K562 (cell line): ENCODE data around the gene SOS1. TPM values are rescaled to one million over a fixed set of nuclear protein-coding genes. Genes with fewer than 3 reads are reported as not detected.

Experiments used
- ATAC-seq: fragments of 200-7000 bp; cut with Tn5 transposase; 3 replicates; pipeline ENCODE4 v1.9.1; 2020; ENCODE audit warnings: moderate library complexity
- BruUV-seq: library from RNA; stranded (reverse); fragments of 400-500 nt; replicated peaks from 2 replicates; lab custom pipeline; 2021; lab: Mats Ljungman, UMichigan
- CTCF ChIA-PET: fragments of 300-600 bp; formaldehyde crosslinking; extraction: SDS; loops from one replicate; lab custom pipeline; 2021; ENCODE audit warnings: low intra/inter-chr PET ratio; lab: Yijun Ruan, JAX
- POLR2A ChIA-PET: fragments of 300-600, 350-650 bp; sonication (Branson Sonifier 250); formaldehyde crosslinking; extraction: SDS; loops from one replicate; lab custom pipeline; 2021; ENCODE audit warnings: antibody characterized with exemption, inconsistent platforms; lab: Yijun Ruan, JAX
- DNase-seq, 4 experiments: peaks; one replicate each; pipeline versions ENCODE4 v3.0.0 to v3.0.0-alpha.2; 2011 to 2018; ENCODE audit warnings: low spot score in 3 of 4, mixed read lengths in 3 of 4; ENCODE audit errors: extremely low read depth in 1 of 4
- FAIRE-seq: peaks from 2 replicates; lab custom pipeline; 2011; peaks lifted over from hg19 to GRCh38; lab: Jason Lieb, UNC
- H2AFZ ChIP-seq: 2 replicates; pipeline ENCODE4 v1.6.0; 2011; ENCODE audit warnings: low read depth, low read length, control low read depth, inconsistent platforms
- H3K27ac ChIP-seq: fragments of 200-600 bp; 3 replicates; pipeline ENCODE4 v1.8.0; 2011; ENCODE audit warnings: low read depth, mild to moderate bottlenecking, control low read depth, inconsistent platforms, low read length, moderate library complexity, mixed read lengths; ENCODE audit errors: extremely low read depth
- H3K27me3 ChIP-seq, 2 experiments: fragments of 300-600 bp in 1 of 2; 2 replicates in 1 of 2; 3 replicates in 1 of 2; pipeline versions ENCODE4 v1.6.0 to v1.8.0; 2011; ENCODE audit warnings: inconsistent platforms in 2 of 2, low read length in 2 of 2, mild to moderate bottlenecking in 1 of 2, mixed read lengths in 1 of 2, moderate library complexity in 1 of 2; ENCODE audit not compliant: control insufficient read depth in 2 of 2, insufficient read depth in 2 of 2
- H3K36me3 ChIP-seq: fragments of 300-600 bp; 3 replicates; pipeline ENCODE4 v1.8.0; 2011; ENCODE audit warnings: mild to moderate bottlenecking, low read length, inconsistent platforms; ENCODE audit not compliant: control insufficient read depth, insufficient read depth
- H3K4me1 ChIP-seq, 2 experiments: fragments of 200-600 bp in 1 of 2; replicated peaks in 1 of 2; 2 replicates in 1 of 2; 3 replicates in 1 of 2; pipeline versions ENCODE4 v1.5.1 to v1.8.0; 2011; ENCODE audit warnings: inconsistent platforms in 2 of 2, low read length in 2 of 2, mild to moderate bottlenecking in 1 of 2, mixed read lengths in 1 of 2, moderate library complexity in 1 of 2; ENCODE audit not compliant: control insufficient read depth in 2 of 2, insufficient read depth in 2 of 2
- H3K4me2 ChIP-seq: 2 replicates; pipeline ENCODE4 v1.6.1; 2011; ENCODE audit warnings: low read length, control low read depth, inconsistent platforms, mixed read lengths; ENCODE audit not compliant: insufficient read depth
- H3K4me3 ChIP-seq: fragments of 200-600 bp; sonication (generic), shearing (Covaris generic); 2 replicates; pipeline ENCODE4 v1.5.1; 2016; ENCODE audit warnings: control low read depth, inconsistent platforms
- H3K79me2 ChIP-seq: fragments of 200-600 bp; 3 replicates; pipeline ENCODE4 v1.8.0; 2011; ENCODE audit warnings: low read length, inconsistent platforms; ENCODE audit not compliant: control insufficient read depth, insufficient read depth
- H3K9ac ChIP-seq, 2 experiments: 2 replicates each; pipeline versions ENCODE4 v1.6.0 to v1.6.1; 2011; ENCODE audit warnings: low read depth in 2 of 2, low read length in 2 of 2, control low read depth in 1 of 2, inconsistent platforms in 1 of 2, mild to moderate bottlenecking in 1 of 2, mixed read lengths in 1 of 2; ENCODE audit not compliant: insufficient read depth in 1 of 2
- H3K9me1 ChIP-seq: one replicate; pipeline ENCODE4 v1.6.0; 2011; ENCODE audit warnings: inconsistent platforms, mild to moderate bottlenecking, low read length, moderate library complexity; ENCODE audit not compliant: control insufficient read depth, insufficient read depth
- H3K9me3 ChIP-seq: replicated peaks from 2 replicates; pipeline ENCODE4 v1.5.1; 2011; ENCODE audit warnings: low read depth, low read length, inconsistent platforms; ENCODE audit not compliant: control insufficient read depth, insufficient read depth
- H4K20me1 ChIP-seq: replicated peaks from 2 replicates; pipeline ENCODE4 v1.6.1; 2011; ENCODE audit warnings: low read length, inconsistent platforms, mixed read lengths; ENCODE audit not compliant: control insufficient read depth, insufficient read depth
- ARID2 ChIP-seq: fragments of 450-650 bp; IDR thresholded peaks from 2 replicates; pipeline ENCODE4 v1.6.1; 2017; ENCODE audit warnings: antibody characterized with exemption, mild to moderate bottlenecking
- CC2D1A ChIP-seq: fragments of 450-650 bp; IDR thresholded peaks from 2 replicates; pipeline ENCODE4 v1.6.1; 2017; ENCODE audit warnings: mild to moderate bottlenecking
- E2F3 ChIP-seq: fragments of 250-450 bp; sonication (Bioruptor Pico); IDR thresholded peaks from 2 replicates; pipeline ENCODE4 v1.4.0; 2020; ENCODE audit warnings: mild to moderate bottlenecking
- GTF2F1 ChIP-seq: IDR thresholded peaks from 2 replicates; pipeline ENCODE4 v1.6.1; 2011; ENCODE audit warnings: low read depth, low read length, improper control_type of control experiment
- NFXL1 ChIP-seq: fragments of 450-650 bp; formaldehyde crosslinking; IDR thresholded peaks from 2 replicates; pipeline ENCODE4 v1.4.0; 2021; ENCODE audit warnings: mild to moderate bottlenecking
- NR2C1 ChIP-seq, 2 experiments: fragments of 450-650 bp; IDR thresholded peaks; 2 replicates each; pipeline ENCODE4 v1.6.1; 2017; ENCODE audit warnings: mild to moderate bottlenecking in 2 of 2, antibody characterized with exemption in 1 of 2, inconsistent platforms in 1 of 2, missing compliant biosample characterization in 1 of 2, missing genetic modification characterization in 1 of 2
- RUNX1 ChIP-seq: sonication (generic); IDR thresholded peaks from 2 replicates; pipeline ENCODE4 v1.6.1; 2016; ENCODE audit warnings: antibody characterized with exemption, low read depth
- U2AF2 ChIP-seq: fragments of 200-400 bp; formaldehyde crosslinking; optimal IDR thresholded peaks from 2 replicates; pipeline ENCODE3; 2017; ENCODE audit warnings: low read depth, mild to moderate bottlenecking, low read length
- XRCC5 ChIP-seq: fragments of 200-400 bp; formaldehyde crosslinking; IDR thresholded peaks from 2 replicates; pipeline ENCODE4 v1.6.1; 2017; ENCODE audit warnings: low read depth, mild to moderate bottlenecking, low read length
- WGBS: fragments of 100-300 bp; shearing (Covaris generic); methylation state at CpG from one replicate; pipeline ENCODE4 v1.1.6; 2016; ENCODE audit warnings: low coverage, mixed read lengths; ENCODE audit not compliant: insufficient coverage; ENCODE audit errors: missing lambda C conversion rate; 5-methylcytosine and 5-hydroxymethylcytosine counted together
- in situ Hi-C: fragments of 300-500 bp; cut with MboI; formaldehyde crosslinking; loops from 4 replicates; pipeline ENCODE4 v1.15.0; 2018; ENCODE audit warnings: inconsistent platforms, mixed read lengths
- intact Hi-C: fragments of 100-400 bp; cut with micrococcal nuclease; formaldehyde crosslinking; loops from 2 replicates; pipeline ENCODE4 v1.14.2; 2022
- polyA plus RNA-seq, 8 experiments: library from polyadenylated mRNA; depleted of rRNA in 4 of 8; stranded (reverse) in 5 of 8; unstranded in 3 of 8; fragments of >200 nt; fragmentation: Nextera tagmentation in 2 of 8; fragmentation: Illumina TruSeq in 1 of 8; extraction: Ambion mirVana in 2 of 8; extraction: Trizol in 1 of 8; gene quantifications; 2 replicates each; pipeline versions ENCODE4 v1.2.1 to v1.2.3, GENCODE V29; 2011 to 2014; ENCODE audit warnings: inconsistent platforms in 1 of 8, missing spikeins in 1 of 8
- total RNA-seq, 7 experiments: library from RNA; depleted of rRNA in 6 of 7; stranded (reverse); fragments of >200 nt in 6 of 7; fragmentation: Illumina TruSeq in 2 of 7; extraction: Trizol in 2 of 7; gene quantifications; 2 replicates each; pipeline versions ENCODE4 v1.2.1 to v1.2.3, GENCODE V29; 2011 to 2021; ENCODE audit warnings: low replicate concordance in 1 of 7
- TF ChIP-seq, protein P1 (sequence below): fragments of 450-650 bp; formaldehyde crosslinking; IDR thresholded peaks from 2 replicates; pipeline ENCODE4 v1.4.0; 2020; ENCODE audit warnings: mild to moderate bottlenecking, mixed read lengths
- TF ChIP-seq, protein P2 (sequence below), 2 experiments: fragments of 450-650 bp; IDR thresholded peaks; 2 replicates each; pipeline ENCODE4 v1.6.1; 2016
- TF ChIP-seq, protein P3 (sequence below): sonication (generic); formaldehyde crosslinking; IDR thresholded peaks from 2 replicates; pipeline ENCODE4 v1.8.0; 2023; ENCODE audit warnings: mild to moderate bottlenecking, missing genetic modification reagents
- TF ChIP-seq, protein P4 (sequence below): fragments of 450-650 bp; IDR thresholded peaks from 2 replicates; pipeline ENCODE4 v1.6.1; 2018; ENCODE audit not compliant: partially characterized antibody

The SOS1 gene
- total and polyA plus RNA-seq, 9 of the 15 experiments (the other 6 are each of a cell fraction or from before 2014, with no cell fraction given) = 2.5 to 27.1 (median 16.3) TPM

DNA sequence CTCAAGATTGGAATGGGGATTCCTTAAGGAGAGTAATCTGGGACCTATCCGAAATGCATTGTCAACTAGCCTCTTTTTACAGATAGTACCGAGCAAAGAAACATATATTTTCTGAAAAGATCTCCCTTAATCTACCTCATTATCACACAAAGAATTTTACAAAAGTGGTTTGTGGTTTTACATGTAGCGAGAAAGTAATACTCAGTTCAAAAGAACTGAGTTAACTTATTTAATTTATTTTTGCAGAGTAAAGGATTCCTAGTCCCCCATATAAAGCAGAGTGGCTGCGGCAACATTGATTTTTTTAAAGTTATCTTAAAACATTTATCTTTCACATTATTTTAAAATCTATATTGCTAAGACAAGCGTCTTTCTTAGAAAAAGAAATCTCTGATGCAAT, 15.9 kb upstream of the SOS1 start:
- no peak for ATAC-seq
- no peak for FAIRE-seq
- POLR2A ChIA-PET = interaction anchor here (0.8 to 1.2 kb wide), 3 partner anchors 12 to 18 kb away, joined by 3 to 5 read pairs (median 3); no protein-coding TSS in a partner anchor
- TF ChIP-seq XRCC5 (no peak), E2F3 (CRISPR knock-in tag) (no peak), GTF2F1 (no peak), CC2D1A (no peak), NFXL1 (CRISPR knock-in tag) (no peak), NR2C1 (IDR thresholded peaks at IDR 0.05) (no peak), NR2C1 (tag; IDR thresholded peaks at IDR 0.05) (no peak), RUNX1 (no peak), U2AF2 (no peak), ARID2 (no peak)
- TF ChIP-seq, protein P1, sequence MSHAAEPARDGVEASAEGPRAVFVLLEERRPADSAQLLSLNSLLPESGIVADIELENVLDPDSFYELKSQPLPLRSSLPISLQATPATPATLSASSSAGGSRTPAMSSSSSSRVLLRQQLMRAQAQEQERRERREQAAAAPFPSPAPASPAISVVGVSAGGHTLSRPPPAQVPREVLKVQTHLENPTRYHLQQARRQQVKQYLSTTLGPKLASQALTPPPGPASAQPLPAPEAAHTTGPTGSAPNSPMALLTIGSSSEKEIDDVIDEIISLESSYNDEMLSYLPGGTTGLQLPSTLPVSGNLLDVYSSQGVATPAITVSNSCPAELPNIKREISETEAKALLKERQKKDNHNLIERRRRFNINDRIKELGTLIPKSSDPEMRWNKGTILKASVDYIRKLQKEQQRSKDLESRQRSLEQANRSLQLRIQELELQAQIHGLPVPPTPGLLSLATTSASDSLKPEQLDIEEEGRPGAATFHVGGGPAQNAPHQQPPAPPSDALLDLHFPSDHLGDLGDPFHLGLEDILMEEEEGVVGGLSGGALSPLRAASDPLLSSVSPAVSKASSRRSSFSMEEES (CRISPR knock-in tag) = no peak
- TF ChIP-seq, protein P2, sequence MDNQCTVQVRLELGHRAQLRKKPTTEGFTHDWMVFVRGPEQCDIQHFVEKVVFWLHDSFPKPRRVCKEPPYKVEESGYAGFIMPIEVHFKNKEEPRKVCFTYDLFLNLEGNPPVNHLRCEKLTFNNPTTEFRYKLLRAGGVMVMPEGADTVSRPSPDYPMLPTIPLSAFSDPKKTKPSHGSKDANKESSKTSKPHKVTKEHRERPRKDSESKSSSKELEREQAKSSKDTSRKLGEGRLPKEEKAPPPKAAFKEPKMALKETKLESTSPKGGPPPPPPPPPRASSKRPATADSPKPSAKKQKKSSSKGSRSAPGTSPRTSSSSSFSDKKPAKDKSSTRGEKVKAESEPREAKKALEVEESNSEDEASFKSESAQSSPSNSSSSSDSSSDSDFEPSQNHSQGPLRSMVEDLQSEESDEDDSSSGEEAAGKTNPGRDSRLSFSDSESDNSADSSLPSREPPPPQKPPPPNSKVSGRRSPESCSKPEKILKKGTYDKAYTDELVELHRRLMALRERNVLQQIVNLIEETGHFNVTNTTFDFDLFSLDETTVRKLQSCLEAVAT (IDR thresholded peaks at IDR 0.05) = no peak
- TF ChIP-seq, protein P3, sequence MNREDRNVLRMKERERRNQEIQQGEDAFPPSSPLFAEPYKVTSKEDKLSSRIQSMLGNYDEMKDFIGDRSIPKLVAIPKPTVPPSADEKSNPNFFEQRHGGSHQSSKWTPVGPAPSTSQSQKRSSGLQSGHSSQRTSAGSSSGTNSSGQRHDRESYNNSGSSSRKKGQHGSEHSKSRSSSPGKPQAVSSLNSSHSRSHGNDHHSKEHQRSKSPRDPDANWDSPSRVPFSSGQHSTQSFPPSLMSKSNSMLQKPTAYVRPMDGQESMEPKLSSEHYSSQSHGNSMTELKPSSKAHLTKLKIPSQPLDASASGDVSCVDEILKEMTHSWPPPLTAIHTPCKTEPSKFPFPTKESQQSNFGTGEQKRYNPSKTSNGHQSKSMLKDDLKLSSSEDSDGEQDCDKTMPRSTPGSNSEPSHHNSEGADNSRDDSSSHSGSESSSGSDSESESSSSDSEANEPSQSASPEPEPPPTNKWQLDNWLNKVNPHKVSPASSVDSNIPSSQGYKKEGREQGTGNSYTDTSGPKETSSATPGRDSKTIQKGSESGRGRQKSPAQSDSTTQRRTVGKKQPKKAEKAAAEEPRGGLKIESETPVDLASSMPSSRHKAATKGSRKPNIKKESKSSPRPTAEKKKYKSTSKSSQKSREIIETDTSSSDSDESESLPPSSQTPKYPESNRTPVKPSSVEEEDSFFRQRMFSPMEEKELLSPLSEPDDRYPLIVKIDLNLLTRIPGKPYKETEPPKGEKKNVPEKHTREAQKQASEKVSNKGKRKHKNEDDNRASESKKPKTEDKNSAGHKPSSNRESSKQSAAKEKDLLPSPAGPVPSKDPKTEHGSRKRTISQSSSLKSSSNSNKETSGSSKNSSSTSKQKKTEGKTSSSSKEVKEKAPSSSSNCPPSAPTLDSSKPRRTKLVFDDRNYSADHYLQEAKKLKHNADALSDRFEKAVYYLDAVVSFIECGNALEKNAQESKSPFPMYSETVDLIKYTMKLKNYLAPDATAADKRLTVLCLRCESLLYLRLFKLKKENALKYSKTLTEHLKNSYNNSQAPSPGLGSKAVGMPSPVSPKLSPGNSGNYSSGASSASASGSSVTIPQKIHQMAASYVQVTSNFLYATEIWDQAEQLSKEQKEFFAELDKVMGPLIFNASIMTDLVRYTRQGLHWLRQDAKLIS (CRISPR knock-in tag) = no peak
- TF ChIP-seq, protein P4, sequence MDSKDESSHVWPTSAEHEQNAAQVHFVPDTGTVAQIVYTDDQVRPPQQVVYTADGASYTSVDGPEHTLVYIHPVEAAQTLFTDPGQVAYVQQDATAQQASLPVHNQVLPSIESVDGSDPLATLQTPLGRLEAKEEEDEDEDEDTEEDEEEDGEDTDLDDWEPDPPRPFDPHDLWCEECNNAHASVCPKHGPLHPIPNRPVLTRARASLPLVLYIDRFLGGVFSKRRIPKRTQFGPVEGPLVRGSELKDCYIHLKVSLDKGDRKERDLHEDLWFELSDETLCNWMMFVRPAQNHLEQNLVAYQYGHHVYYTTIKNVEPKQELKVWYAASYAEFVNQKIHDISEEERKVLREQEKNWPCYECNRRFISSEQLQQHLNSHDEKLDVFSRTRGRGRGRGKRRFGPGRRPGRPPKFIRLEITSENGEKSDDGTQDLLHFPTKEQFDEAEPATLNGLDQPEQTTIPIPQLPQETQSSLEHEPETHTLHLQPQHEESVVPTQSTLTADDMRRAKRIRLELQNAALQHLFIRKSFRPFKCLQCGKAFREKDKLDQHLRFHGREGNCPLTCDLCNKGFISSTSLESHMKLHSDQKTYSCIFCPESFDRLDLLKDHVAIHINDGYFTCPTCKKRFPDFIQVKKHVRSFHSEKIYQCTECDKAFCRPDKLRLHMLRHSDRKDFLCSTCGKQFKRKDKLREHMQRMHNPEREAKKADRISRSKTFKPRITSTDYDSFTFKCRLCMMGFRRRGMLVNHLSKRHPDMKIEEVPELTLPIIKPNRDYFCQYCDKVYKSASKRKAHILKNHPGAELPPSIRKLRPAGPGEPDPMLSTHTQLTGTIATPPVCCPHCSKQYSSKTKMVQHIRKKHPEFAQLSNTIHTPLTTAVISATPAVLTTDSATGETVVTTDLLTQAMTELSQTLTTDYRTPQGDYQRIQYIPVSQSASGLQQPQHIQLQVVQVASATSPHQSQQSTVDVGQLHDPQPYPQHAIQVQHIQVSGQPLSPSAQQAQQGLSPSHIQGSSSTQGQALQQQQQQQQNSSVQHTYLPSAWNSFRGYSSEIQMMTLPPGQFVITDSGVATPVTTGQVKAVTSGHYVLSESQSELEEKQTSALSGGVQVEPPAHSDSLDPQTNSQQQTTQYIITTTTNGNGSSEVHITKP = no peak

More for the DNA sequence above, 15.9 kb upstream of the SOS1 start:
- H3K4me3 ChIP-seq = no peak overlapping the region
- peaks cover 5 to 20% of the 10 kb centered on the region in 2 experiments for H3K4me1 ChIP-seq
- H2AFZ ChIP-seq = peak overlapping the region; percentile 51; the same call in 1 of the 2 replicates
- CTCF ChIA-PET = no interaction called here
- H3K27me3 ChIP-seq = no peaks in the 10 kb centered on the region
- no peak overlapping the region for H3K4me2 ChIP-seq
- no peaks in the 10 kb centered on the region for H3K9me3 ChIP-seq
- H3K79me2 ChIP-seq = no peaks in the 10 kb centered on the region
- no peak for DNase-seq
- intact Hi-C loops (no loop called here), in situ Hi-C loops (no loop called here)
- H3K36me3 ChIP-seq = no peaks in the 10 kb centered on the region
- no peak overlapping the region for H3K9ac ChIP-seq
- no peak overlapping the region for H3K27ac ChIP-seq
- H3K9me1 ChIP-seq = no peaks in the 10 kb centered on the region
- H4K20me1 ChIP-seq = no peaks in the 10 kb centered on the region
- no TSS peak for BruUV-seq
- 59% methylated on average over 5 of the region's 5 CpGs for WGBS
